TTC549 (cell line): Measurements from ENCODE around the gene TRPM2.

ENCODE experiments used
- FAIRE-seq: peaks from 2 replicates; lab custom pipeline; 2012; peaks lifted over from hg19 to GRCh38; lab: Jason Lieb, UNC

The TRPM2 gene

DNA sequence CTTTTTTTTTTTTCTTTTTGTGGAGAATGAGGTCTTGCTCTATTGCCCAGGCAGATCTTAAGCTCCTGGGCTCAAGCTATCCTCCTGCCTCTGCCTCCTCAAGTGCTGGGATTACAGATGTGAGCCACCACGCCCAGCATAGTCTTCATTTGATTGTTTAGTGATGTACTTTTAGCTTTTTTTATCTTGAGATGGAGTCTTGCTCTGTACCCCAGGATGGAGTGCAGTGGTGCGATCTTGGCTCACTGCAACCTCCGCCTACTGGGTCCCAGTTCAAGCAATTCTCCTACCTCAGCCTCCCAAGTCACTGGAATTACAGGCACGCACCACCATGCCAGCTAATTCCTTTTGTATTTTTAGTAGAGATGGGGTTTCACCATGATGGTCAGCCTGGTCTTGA lies 77.9 kb downstream of the TRPM2 start:
- no peak for FAIRE-seq

DNA sequence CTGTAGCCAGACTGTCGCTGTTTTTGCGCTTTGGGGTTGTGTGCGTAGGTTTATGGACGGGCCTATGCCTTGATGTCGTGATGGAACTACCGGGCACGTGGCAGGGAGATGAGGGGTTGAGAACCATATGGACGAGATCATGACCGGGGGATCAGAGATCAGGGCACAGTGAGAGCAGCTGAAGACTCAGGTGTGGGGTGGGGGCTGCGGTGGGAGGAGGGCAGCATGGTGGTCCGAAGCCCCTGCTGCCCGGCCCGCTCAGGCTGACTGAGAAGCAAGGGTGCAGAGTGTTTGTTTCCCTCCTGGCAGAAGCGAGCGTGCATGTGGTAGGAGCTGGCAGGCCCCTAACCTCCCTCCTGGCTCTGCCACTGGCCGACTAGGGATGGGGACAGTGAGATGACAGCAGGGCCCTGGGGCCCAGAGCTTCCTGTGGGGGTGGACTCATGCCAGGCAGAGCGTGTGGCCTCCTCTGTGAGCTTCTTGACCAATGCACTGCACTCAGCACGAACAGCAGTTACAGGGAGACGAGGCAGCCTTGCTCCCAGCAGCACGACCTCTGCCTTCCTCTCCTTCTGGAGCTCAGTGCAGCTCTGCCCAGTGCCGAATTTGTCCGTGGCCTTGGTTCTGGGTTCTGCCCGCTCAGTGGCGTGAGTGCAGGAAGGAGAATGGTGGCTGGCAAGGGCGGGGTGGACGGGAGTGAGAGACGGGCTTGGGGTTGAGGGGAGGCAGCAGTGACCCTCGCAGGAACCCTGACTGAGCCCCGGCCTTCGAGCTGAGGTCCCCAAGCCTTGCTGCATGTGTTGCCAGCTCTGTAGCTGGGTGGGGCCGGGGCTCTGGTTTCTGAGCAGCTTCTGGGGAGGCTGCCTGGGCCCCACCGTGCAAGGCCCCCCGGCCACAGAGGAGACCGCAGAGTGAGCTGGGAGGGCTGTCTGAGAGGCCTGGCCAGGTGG lies 79.7 kb downstream of the TRPM2 start:
- FAIRE-seq: no peak

DNA sequence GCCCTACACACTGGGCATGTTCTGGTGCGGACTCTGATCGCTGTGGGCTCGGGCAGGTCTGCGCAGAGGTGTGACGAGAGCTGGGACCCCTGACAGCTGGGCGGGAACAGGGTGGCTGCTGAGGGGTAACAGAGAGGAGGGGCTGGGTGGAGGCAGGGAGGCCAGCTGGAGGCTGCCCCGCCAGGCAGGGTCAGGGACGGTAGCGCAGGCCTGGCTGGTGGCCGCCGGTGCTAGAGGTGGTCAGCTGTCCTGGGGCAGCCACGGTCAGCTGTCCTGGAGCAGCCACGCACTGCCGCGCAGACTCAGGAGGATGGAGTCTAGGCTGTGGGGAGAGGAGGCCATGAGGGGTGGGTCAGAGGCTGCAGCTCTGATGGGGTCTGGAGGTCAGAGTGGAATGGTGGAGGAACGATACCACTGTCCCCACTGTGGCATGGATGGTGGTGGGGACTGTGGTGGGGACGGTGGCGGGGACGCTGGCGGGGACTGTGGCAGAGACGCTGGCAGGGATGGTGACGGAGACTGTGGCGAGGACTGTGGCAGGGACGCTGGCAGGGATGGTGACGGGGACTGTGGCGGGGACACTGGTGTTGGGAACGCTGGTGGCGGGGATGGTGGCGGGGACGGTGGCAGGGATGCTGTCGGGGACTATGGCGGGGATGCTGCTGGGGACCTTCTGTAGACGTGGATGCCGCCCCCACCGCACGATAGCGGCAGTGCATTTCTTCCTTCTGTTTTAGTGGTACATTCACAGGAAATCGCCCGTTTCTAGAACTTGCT lies 80.6 kb downstream of the TRPM2 start:
- no peak for FAIRE-seq

DNA sequence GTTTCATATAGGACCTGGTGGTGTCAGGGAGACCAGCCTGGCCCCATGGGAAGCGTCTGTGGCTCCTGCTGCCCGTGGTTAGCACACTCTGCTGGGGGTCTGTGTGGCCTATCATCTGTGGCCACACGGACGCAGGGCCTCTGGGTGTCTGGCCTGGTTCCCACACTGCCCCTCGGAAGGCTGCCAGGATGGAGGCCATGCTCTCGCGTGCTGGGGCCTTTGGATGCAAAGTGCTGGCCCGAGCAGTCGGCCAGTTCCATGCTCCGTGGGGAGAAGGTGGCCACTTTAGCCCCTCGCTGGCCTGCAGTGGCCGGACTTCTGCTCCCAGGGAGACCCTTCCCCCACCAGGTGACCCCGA lies 81.1 kb downstream of the TRPM2 start:
- FAIRE-seq: no peak

DNA sequence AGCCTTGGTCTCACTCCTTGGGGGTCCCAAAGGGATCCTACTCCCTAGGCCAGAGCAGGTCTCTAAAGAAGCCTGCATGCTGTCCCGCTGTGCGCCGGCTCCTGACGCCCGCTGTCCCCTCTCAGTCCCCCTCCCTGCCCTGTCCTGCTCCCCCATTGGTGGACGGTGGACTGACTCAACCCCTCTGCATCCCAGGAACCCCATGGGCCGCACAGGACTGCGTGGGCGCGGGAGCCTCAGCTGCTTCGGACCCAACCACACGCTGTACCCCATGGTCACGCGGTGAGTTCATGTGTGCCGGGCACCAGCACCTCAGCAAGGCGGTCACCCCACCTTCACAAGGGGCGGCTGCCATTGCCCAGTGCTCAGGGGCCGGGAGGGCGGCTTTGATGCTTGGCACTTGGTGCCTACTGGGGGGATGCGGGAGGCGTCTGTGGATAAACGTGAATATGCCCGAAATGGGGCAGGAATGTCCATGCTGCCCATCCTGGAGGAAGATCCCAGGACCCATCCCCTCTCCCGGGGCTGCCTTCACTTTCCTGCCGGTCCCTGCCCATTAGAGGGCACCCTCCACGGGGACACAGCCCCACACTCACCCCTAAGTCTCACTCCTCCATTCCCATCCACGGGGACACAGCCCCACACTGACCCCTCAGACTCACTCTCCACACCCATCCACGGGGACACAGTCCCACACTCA lies 81.7 kb downstream of the TRPM2 start:
- no peak for FAIRE-seq

DNA sequence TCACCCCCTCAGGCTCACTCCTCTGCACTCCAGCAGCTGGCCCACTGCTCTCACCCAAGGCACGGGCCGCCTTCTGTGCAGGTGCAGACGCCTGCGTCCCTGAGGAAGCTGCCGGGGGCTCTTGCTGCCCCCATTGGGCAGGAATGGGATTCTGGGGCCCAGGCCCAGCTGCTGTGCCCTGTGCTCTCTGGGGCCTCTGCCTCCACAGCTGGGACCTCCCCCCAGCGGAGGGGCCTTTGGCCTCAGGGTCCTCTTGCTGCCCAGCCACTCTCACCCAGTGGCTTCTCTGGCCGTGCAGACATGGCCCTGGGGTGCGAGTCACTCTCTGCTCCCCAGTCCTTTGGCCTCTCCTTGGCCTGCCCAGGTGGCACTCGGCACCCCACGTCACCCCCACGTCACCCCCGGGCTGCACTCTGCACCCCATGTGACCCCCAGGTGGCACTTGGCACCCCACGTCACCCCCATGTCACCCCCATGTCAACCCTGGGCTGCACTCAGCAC lies 82.7 kb downstream of the TRPM2 start:
- no peak for FAIRE-seq

DNA sequence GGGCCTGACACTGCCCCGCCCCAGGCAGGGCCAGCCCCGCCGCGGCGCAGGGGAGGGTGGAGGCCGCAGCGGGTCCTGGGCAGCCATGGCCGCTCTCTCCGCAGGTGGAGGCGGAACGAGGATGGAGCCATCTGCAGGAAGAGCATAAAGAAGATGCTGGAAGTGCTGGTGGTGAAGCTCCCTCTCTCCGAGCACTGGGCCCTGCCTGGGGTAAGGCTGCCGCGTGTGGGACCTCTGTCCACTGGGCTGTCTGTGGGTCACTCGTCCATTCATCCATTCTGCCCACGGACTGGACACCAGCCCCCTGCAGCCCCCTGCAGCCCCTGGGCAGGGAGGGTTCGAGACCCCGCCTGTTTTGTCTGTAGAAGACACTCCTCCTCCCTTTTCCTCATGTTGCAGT lies 83.5 kb downstream of the TRPM2 start:
- no peak for FAIRE-seq

DNA sequence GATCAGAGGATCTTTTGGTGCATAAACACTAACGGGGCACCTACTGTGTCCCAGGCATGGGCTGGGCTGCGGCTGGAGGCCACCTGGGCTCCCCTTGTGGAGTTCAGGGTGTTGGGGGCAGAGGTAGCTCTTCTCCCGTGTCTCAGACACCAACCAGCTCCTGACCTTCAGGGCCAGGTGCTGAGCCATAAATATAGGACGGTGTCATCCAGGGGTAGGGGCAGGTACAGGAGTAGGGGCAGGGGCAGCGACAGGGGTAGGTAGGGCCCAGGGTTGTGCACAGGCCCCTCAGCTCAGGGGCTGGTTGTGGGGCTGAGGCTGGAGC lies 83.9 kb downstream of the TRPM2 start:
- FAIRE-seq: no peak

DNA sequence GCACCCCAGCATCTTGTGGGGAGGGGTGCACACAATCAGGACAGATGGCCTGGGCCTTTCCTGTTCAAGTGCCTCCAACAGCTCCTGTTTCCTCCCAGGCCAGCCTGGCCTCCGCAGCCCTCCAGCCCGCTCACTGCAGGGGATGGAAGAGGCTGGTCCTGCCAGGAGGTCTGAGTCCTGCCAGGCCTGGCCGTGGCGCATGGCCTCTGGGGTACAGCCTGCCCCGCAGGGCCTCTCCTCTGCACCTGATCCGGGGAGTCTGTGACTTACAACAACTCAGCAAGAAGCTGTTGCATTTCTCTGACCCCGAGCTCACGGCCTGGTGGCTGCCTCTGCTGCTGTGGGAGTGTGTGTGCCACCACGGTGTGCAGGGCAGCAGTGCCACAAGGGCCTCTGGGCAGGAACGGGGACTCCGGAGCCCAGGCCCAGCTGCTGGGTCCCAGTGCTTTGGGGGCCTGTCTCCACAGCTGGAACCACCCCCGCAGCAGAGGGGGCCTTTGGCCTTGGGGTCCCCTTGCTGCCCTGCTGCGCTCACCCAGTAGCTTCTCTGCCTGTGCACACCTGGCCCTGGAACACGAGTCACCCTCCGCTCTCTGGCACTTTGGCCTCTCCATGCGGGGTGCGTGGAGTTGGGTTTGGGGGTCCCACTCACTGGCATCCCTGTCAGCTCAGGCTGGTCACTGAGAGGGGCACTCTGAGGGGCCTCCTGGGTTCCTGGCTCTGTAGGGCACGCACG lies 84.4 kb downstream of the TRPM2 start:
- no peak for FAIRE-seq

DNA sequence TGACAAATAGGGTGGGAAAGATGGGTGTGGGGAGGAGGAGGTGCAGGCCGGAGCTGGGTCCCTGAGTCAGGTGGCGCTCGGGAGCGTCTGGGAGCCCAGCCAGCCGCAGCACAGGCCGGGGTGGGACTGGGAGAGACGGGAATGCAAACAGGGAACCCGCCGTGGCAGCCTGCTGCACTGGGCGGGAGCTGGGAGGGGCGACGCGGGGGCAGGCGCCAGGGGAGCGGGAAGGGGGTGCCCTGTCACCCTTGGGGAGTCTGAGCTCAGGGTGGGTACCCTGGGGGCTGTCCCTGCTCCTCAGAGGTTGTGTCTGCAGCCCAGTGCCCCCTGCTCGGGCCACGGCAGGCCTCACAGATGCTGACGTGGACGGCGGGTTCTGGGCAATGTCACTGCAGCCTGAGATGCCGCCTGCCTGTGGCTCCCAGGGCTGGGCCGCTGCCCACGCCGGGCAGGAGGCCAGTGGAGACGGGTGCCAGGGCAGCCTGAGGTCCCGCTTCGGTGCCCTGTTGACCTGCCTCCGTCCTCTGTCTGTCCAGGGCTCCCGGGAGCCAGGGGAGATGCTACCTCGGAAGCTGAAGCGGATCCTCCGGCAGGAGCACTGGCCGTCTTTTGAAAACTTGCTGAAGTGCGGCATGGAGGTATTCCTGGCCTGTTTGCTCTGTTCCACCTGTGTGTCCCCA lies 85.2 kb downstream of the TRPM2 start:
- no peak for FAIRE-seq

DNA sequence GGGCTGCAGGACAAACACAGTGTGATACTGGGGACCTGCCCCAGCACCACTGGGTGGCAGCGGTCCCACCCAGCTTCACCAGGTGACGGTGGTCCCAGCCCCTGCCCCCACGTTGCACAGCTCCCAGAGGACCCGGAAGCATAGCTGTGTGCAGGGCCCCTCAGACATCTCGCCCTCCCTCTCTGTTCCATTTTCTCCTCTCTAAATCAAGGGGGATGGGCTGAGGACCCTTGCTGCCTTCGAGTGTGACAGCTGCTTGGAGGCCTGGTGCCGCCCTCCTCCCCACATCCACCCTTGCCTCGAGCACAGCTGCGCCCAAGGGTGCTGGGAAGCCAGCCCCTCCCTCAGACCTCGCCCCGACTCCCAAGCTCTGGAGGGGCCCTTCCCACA lies 85.8 kb downstream of the TRPM2 start:
- FAIRE-seq: no peak

DNA sequence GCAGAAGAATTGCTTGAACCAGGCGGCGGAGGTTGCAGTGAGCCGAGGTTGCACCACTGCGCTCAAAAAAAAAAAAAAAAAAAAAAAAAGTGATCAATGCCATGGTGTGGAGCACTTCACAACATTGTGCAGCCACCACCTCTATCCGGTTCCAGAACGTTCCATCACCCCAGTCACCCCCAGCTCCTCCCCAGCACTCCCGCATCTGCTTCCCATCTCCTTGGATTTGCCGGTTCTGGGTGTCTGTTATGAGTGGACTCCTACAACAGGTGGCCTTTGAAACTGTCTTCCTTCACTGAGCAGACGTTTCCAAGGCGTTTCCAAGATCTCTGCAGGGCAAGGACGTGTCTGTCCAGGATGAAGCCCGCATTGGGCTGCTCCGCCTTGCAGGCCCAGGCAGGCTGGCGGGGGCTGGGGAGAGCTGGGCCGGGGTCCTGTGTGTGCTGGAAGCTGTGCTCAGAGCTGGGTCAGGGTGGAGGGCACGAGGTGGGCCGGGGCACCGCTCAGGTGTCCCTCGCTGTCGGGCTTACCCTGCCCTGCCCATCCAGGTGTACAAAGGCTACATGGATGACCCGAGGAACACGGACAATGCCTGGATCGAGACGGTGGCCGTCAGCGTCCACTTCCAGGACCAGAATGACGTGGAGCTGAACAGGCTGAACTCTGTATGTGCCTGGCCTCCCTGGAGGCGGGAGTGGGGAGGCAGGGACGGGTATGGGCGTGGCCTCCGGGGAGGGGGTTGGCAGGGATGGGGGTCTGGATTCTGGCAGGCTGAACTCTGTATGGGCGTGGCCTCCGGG lies 87.0 kb downstream of the TRPM2 start:
- no peak for FAIRE-seq

DNA sequence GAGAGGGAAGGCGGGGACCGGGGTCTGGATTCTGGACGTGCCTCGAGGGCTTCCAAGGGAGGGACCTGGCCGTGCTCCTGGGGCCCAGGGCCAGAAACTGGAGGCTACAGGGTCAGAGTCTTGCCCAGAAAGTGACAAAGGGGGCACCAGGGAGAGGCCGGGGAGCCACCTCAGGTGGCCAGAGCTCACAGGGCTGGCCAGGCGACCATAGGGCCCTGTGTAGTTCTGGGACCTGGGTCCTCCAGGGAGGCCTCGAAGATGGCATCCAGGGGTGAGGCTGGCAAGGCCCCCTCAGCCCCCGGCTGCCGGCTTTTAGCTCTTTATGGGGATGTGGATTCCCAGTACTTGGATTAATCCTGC lies 87.6 kb downstream of the TRPM2 start:
- no peak for FAIRE-seq

DNA sequence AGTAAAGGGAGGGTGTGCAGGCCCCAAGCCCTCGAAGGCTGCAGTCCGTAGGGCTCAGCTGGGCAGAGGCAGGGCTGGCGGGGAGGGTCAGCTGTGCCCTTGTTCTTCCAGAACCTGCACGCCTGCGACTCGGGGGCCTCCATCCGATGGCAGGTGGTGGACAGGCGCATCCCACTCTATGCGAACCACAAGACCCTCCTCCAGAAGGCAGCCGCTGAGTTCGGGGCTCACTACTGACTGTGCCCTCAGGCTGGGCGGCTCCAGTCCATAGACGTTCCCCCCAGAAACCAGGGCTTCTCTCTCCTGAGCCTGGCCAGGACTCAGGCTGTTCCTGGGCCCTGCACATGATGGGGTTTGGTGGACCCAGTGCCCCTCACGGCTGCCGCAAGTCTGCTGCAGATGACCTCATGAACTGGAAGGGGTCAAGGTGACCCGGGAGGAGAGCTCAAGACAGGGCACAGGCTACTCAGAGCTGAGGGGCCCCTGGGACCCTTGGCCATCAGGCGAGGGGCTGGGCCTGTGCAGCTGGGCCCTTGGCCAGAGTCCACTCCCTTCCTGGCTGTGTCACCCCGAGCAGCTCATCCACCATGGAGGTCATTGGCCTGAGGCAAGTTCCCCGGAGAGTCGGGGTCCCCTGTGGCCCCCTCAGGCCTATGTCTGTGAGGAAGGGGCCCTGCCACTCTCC lies 88.3 kb downstream of the TRPM2 start:
- FAIRE-seq: no peak

DNA sequence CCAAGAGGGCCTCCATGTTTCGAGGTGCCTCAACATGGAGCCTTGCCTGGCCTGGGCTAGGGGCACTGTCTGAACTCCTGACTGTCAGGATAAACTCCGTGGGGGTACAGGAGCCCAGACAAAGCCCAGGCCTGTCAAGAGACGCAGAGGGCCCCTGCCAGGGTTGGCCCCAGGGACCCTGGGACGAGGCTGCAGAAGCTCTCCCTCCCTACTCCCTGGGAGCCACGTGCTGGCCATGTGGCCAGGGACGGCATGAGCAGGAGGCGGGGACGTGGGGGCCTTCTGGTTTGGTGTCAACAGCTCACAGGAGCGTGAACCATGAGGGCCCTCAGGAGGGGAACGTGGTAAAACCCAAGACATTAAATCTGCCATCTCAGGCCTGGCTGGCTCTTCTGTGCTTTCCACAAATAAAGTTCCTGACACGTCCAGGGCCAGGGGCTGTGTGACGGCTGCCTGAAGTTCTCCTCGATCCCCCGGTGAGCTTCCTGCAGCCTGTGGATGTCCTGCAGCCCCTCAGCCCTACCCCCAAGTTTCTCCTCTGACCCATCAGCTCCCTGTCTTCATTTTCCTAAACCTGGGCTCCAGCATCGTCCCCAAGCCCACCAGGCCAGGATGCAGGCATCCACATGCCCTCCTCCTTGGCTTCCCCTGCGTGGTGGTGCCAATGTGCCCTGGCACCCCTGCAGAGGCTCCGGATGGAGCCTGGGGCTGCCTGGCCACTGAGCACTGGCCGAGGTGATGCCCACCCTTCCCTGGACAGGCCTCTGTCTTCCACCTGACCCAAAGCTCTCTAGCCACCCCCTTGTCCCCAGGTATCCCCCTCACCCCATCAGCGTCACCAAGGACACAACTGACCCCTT lies 89.1 kb downstream of the TRPM2 start:
- FAIRE-seq: no peak

DNA sequence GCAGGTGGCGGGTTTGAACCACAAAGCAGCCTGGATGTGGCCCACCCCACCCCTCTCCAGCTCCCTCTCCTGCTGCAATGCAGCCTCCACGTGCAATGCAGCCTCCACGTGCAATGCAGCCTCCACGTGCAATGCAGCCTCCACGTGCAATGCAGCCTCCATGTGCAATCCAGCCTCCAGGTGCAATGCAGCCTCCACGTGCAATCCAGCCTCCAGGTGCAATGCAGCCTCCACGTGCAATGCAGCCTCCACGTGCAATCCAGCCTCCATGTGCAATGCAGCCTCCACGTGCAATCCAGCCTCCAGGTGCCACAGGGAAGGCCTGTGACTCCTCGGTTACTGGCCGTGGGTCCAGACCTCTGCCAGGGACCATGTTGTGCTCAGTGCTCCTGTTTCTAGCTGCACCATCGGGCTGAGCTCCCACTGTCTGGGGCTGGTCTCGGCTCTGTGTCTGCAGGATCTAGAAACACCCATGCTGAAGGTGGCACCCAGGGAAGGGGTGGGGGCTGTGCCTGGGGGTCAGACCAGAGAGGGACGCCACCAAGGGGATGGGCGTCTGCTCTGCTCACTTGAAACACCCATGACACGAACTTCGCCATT lies 90.0 kb downstream of the TRPM2 start:
- FAIRE-seq: no peak

DNA sequence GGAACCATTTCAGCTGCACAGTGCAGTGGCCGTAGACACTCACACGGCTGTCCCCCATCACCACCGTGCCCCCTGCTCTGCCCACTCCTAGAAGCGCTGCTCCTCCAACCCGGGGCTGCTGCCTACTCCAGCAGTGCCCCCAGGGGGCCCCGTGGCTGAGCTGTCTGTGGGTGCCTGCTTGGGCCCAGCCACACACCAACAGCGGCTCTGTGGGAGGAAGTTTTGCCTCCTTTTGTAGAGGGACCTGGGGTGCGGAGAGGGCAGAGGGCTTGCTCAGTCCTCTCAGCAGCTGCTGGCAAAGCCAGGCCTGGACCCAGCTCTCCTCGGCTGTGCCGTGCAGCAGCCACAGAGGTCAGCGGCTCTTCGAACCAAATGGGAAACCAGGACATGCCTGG lies 90.5 kb downstream of the TRPM2 start:
- FAIRE-seq: no peak

DNA sequence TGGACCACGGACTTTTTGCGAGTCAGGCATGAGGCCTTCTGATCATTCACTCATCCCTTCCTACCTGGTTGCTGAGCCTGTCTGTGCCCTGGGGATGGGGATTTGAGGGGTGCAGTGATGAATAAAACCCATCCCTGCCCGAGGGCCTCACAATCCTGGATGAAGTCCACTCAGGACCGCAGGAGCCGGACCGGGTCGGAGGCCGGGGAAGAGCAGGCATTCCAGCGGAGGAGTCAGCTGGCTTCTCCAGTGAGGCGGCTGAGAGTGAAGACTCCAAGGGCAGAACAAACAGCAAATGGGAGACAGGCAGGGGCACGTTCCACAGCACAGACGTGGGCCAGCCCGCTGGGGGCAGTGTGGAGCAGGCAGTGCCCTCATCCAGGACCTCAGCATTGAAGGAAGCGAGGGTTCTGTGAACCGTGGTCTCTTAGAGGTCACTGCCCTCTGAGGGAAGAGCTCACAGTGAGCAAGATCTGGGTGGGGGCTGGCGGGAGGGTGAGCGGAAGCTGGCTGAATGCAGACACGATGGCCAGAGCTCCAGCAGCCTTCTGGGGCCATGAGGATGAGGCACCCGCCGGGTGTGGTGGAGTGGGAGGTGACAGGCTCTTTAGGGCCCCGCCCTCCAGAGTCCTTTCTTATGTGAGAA lies 91.0 kb downstream of the TRPM2 start:
- FAIRE-seq: no peak
